Endothelial cell of umbilical vein (primary cell): ENCODE data around the gene NUDT16L1. TPM values are rescaled to one million over a fixed set of nuclear protein-coding genes. Genes with fewer than 3 reads are reported as not detected.

Experiments used
- BruUV-seq: library from RNA; stranded (reverse); fragments of 400-500 nt; replicated peaks from 2 replicates; lab custom pipeline; 2021; lab: Mats Ljungman, UMichigan
- CTCF ChIA-PET: fragments of 300-600, 350-600 bp; sonication (Branson Sonifier 250); formaldehyde crosslinking; loops from one replicate; lab custom pipeline; 2021; ENCODE audit warnings: antibody characterized with exemption, inconsistent platforms; lab: Charles Lee
- POLR2A ChIA-PET: fragments of 300-600, 350-600 bp; sonication (Branson Sonifier 250); formaldehyde crosslinking; loops from one replicate; lab custom pipeline; 2021; ENCODE audit warnings: antibody characterized with exemption, inconsistent platforms; lab: Charles Lee
- DNase-seq: peaks from one replicate; pipeline ENCODE4 v3.0.0-alpha.2; 2011; ENCODE audit warnings: low read depth, low spot score
- FAIRE-seq: peaks from 2 replicates; lab custom pipeline; 2011; peaks lifted over from hg19 to GRCh38; lab: Jason Lieb, UNC
- H2AFZ ChIP-seq: 2 replicates; pipeline ENCODE4 v1.6.0; 2012; ENCODE audit warnings: low read depth, low read length, control low read depth, inconsistent platforms
- H3K27ac ChIP-seq: 2 replicates; pipeline ENCODE4 v1.5.1; 2011; ENCODE audit warnings: low read depth, mild to moderate bottlenecking, control low read depth, low read length, moderate library complexity; ENCODE audit not compliant: insufficient read depth
- H3K27me3 ChIP-seq, 2 experiments: 2 replicates each; pipeline versions ENCODE4 v1.6.0 to v1.6.1; 2011; ENCODE audit warnings: low read length in 2 of 2, mixed read lengths in 1 of 2; ENCODE audit not compliant: control insufficient read depth in 2 of 2, insufficient read depth in 2 of 2
- H3K36me3 ChIP-seq, 2 experiments: 2 replicates in 1 of 2; 3 replicates in 1 of 2; pipeline ENCODE4 v1.5.1; 2011; ENCODE audit warnings: low read length in 2 of 2, mild to moderate bottlenecking in 1 of 2, moderate library complexity in 1 of 2; ENCODE audit not compliant: control insufficient read depth in 2 of 2, insufficient read depth in 2 of 2; ENCODE audit errors: extremely low read depth in 1 of 2
- H3K4me1 ChIP-seq: 3 replicates; pipeline ENCODE4 v1.5.1; 2011; ENCODE audit warnings: mild to moderate bottlenecking, low read length; ENCODE audit not compliant: control insufficient read depth, insufficient read depth; ENCODE audit errors: extremely low read depth
- H3K4me2 ChIP-seq: 2 replicates; pipeline ENCODE4 v1.6.1; 2011; ENCODE audit warnings: low read length, control low read depth, mixed read lengths; ENCODE audit not compliant: insufficient read depth
- H3K4me3 ChIP-seq, 3 experiments: fragments of 200-600 bp in 1 of 3; sonication (generic), shearing (Covaris generic) in 1 of 3; replicated peaks in 1 of 3; 2 replicates each; pipeline ENCODE4 v1.5.1; 2011 to 2016; ENCODE audit warnings: control low read depth in 3 of 3, low read length in 3 of 3, mild to moderate bottlenecking in 2 of 3, inconsistent platforms in 1 of 3, low read depth in 1 of 3, moderate library complexity in 1 of 3; ENCODE audit not compliant: insufficient read depth in 1 of 3
- H3K79me2 ChIP-seq: 2 replicates; pipeline ENCODE4 v1.6.0; 2012; ENCODE audit warnings: low read length, inconsistent platforms; ENCODE audit not compliant: control insufficient read depth, insufficient read depth
- H3K9ac ChIP-seq: replicated peaks from 2 replicates; pipeline ENCODE3; 2011; ENCODE audit warnings: low read length, control low read depth; ENCODE audit not compliant: insufficient read depth; ENCODE audit errors: extremely low read depth
- H3K9me1 ChIP-seq: replicated peaks from 3 replicates; pipeline ENCODE4 v1.6.0; 2011; ENCODE audit warnings: mild to moderate bottlenecking, low read length; ENCODE audit not compliant: control insufficient read depth, insufficient read depth; ENCODE audit errors: extremely low read depth
- H3K9me3 ChIP-seq: replicated peaks from 2 replicates; pipeline ENCODE4 v1.5.1; 2012; ENCODE audit warnings: low read length, inconsistent platforms; ENCODE audit not compliant: control insufficient read depth, insufficient read depth
- H4K20me1 ChIP-seq: replicated peaks from 2 replicates; pipeline ENCODE3; 2011; ENCODE audit warnings: mild to moderate bottlenecking, low read length; ENCODE audit not compliant: control insufficient read depth, insufficient read depth; ENCODE audit errors: extremely low read depth
- EZH2 ChIP-seq: IDR thresholded peaks from 2 replicates; pipeline ENCODE4 v1.6.1; 2012; ENCODE audit warnings: borderline replicate concordance, low read depth, mild to moderate bottlenecking, moderate library complexity, low read length, inconsistent platforms; ENCODE audit not compliant: severe bottlenecking
- FOS ChIP-seq: IDR thresholded peaks from 2 replicates; pipeline ENCODE4 v1.6.1; 2011; ENCODE audit warnings: mild to moderate bottlenecking, low read length, moderate library complexity, borderline replicate concordance; ENCODE audit not compliant: insufficient read depth
- GATA2 ChIP-seq: IDR thresholded peaks from 2 replicates; pipeline ENCODE4 v1.7.0; 2011; ENCODE audit warnings: low read depth, mild to moderate bottlenecking, moderate library complexity, mixed read lengths, low read length; ENCODE audit not compliant: insufficient read length, insufficient read depth
- JUN ChIP-seq: IDR thresholded peaks from 2 replicates; pipeline ENCODE4 v1.6.1; 2011; ENCODE audit warnings: borderline replicate concordance, low read depth; ENCODE audit not compliant: insufficient read length, insufficient read depth
- MYC ChIP-seq: IDR thresholded peaks from one replicate; pipeline ENCODE4 v1.6.1; 2011; ENCODE audit warnings: mild to moderate bottlenecking, low read depth, low read length
- POLR2A ChIP-seq: IDR thresholded peaks from 2 replicates; pipeline ENCODE4 v1.6.1; 2012; ENCODE audit warnings: low read depth, mild to moderate bottlenecking, control low read depth, low read length
- POLR2AphosphoS5 ChIP-seq: IDR thresholded peaks from 2 replicates; pipeline ENCODE4 v1.6.1; 2012; ENCODE audit warnings: low read depth, mild to moderate bottlenecking, control low read depth, low read length, moderate library complexity; ENCODE audit not compliant: insufficient read depth
- dilution Hi-C: fragments of 300-500 bp; cut with MboI; formaldehyde crosslinking; loops from one replicate; pipeline ENCODE4 v1.15.0; 2019; ENCODE audit warnings: low sequenced_read_pairs; ENCODE audit not compliant: extremely low pct_ligation_motif_present
- intact Hi-C: fragments of 100-400 bp; cut with micrococcal nuclease; formaldehyde crosslinking; loops from one replicate; pipeline ENCODE4 v1.10.0; 2022
- polyA plus RNA-seq, 4 experiments: library from polyadenylated mRNA; depleted of rRNA in 3 of 4; stranded (reverse) in 3 of 4; unstranded in 1 of 4; fragments of >200 nt; gene quantifications; 2 replicates each; pipeline versions ENCODE4 v1.2.1 to v1.2.3, GENCODE V29; 2011 to 2012; ENCODE audit warnings: missing spikeins in 1 of 4
- total RNA-seq: library from RNA; stranded (reverse); gene quantifications from 2 replicates; pipeline ENCODE4 v1.2.3, GENCODE V29; 2021
- TF ChIP-seq, protein P1 (sequence below): IDR thresholded peaks from 2 replicates; pipeline ENCODE4 v1.6.1; 2011; ENCODE audit not compliant: insufficient read depth, insufficient read length
- TF ChIP-seq, protein P2 (sequence below), 2 donors: IDR thresholded peaks; 1 replicate in 1 of 2; 2 replicates in 1 of 2; pipeline ENCODE4 v1.5.1; 2011; ENCODE audit warnings: low read length in 2 of 2, mild to moderate bottlenecking in 2 of 2, moderate library complexity in 2 of 2, control low read depth in 1 of 2, inconsistent platforms in 1 of 2, low read depth in 1 of 2; ENCODE audit not compliant: insufficient read depth in 1 of 2; ENCODE audit errors: extremely low read depth in 1 of 2

NUDT16L1 gene
- total and polyA plus RNA-seq, 2 donors (not counting 3 experiments of a cell fraction or from before 2014, with no cell fraction given) = 24.7 to 53.1 TPM

DNA sequence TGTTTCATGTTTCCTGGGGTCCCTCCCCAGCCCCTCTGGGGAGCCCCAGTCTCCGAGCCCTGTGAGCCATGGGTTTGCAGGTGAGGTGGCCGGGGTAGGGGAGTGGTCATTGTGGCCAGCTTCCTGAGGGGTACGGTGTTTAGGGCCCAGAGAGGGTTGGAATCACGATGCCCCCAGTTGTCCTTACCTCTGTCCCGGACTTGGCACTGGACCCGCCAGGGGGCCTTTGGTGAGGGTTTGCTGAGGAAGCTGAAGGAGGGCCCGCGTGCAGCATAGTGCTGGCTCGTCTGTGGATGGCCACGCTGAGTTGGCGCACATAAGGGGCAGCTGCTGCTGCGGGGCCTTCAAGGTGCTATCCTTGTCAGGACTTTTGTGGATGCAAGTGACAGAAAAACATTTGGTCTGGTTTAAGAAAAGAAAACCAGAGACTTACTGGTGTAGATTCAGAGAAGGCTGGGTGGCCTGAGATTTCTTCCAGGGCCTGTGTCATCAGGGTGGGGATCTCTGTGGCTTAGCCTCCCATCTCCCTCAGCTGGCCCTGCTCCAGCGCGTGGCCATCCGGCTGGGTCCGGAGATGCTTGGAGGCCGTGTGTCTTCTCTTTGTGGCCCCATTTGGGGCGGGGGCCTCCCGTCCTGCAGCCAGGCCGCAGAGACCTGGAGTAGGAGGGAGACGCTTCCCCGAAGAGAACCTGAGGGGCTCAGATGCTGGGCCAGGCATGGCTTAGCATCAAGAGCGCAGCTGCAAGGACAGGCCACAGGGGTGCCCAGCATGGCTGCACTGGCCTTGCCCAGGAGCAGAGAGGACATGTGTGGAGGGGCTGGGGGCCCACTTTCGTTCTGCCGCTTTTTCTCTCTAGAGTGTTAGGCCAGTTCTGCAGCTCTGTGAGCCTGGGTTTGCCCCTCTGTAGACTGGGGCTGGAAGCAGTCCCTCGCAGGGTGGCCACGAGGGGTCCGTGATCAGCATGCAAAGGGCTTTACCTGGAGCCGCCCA, 33.7 kb upstream of the NUDT16L1 start:
- no peak overlapping the region for H3K9ac ChIP-seq
- H3K4me1 ChIP-seq = no peaks in the 10 kb centered on the region
- no peaks in the 10 kb centered on the region for H3K27me3 ChIP-seq
- H3K27ac ChIP-seq = no peak overlapping the region
- no peaks in the 10 kb centered on the region for H3K9me1 ChIP-seq
- H4K20me1 ChIP-seq = no peaks in the 10 kb centered on the region
- H3K79me2 ChIP-seq = no peaks in the 10 kb centered on the region
- ChIA-PET CTCF (interaction anchor here (1.6 kb wide), 1 partner anchor 9 kb away, joined by 5 read pairs; no protein-coding TSS in a partner anchor), POLR2A (no interaction called here)
- no peaks in the 10 kb centered on the region for H3K9me3 ChIP-seq
- H3K4me3 ChIP-seq = no peak overlapping the region
- no peak overlapping the region for H3K4me2 ChIP-seq
- BruUV-seq = no TSS peak
- no peak overlapping the region for H2AFZ ChIP-seq
- intact Hi-C loops (no loop called here), dilution Hi-C loops (no loop called here)
- FAIRE-seq (no peak), DNase-seq (no peak)
- TF ChIP-seq JUN = no peak
- no peak for TF ChIP-seq EZH2
- no peak for TF ChIP-seq GATA2
- TF ChIP-seq, protein P1, sequence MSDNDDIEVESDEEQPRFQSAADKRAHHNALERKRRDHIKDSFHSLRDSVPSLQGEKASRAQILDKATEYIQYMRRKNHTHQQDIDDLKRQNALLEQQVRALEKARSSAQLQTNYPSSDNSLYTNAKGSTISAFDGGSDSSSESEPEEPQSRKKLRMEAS = no peak
- TF ChIP-seq FOS = no peak
- TF ChIP-seq, protein P2, sequence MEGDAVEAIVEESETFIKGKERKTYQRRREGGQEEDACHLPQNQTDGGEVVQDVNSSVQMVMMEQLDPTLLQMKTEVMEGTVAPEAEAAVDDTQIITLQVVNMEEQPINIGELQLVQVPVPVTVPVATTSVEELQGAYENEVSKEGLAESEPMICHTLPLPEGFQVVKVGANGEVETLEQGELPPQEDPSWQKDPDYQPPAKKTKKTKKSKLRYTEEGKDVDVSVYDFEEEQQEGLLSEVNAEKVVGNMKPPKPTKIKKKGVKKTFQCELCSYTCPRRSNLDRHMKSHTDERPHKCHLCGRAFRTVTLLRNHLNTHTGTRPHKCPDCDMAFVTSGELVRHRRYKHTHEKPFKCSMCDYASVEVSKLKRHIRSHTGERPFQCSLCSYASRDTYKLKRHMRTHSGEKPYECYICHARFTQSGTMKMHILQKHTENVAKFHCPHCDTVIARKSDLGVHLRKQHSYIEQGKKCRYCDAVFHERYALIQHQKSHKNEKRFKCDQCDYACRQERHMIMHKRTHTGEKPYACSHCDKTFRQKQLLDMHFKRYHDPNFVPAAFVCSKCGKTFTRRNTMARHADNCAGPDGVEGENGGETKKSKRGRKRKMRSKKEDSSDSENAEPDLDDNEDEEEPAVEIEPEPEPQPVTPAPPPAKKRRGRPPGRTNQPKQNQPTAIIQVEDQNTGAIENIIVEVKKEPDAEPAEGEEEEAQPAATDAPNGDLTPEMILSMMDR (IDR thresholded peaks at IDR 0.05; ENCODE audit: extremely low read depth in 1 of 2, insufficient read depth in 1 of 2, low read depth in 1 of 2, low read length in 2 of 2) = no peak
- TF ChIP-seq POLR2A = no peak
- no peak for TF ChIP-seq MYC
- TF ChIP-seq POLR2AphosphoS5 = no peak
- peaks cover 4 to 30% of the 10 kb centered on the region in 2 experiments for H3K36me3 ChIP-seq
